HEK293T (cell line): ENCODE data around the gene PPM1H.

Experiments used
- CTCF ChIA-PET: fragments of 350-600 bp; formaldehyde crosslinking; extraction: SDS; loops from one replicate; lab custom pipeline; 2021; ENCODE audit warnings: antibody characterized with exemption, inconsistent platforms; lab: Yijun Ruan, JAX
- POLR2A ChIA-PET: fragments of 350-600 bp; formaldehyde crosslinking; extraction: SDS; loops from one replicate; lab custom pipeline; 2020; ENCODE audit warnings: antibody characterized with exemption, inconsistent platforms; lab: Yijun Ruan, JAX
- DNase-seq: peaks from one replicate; pipeline ENCODE4 v3.0.0; 2012; ENCODE audit warnings: mixed read lengths; ENCODE audit errors: extremely low spot score
- ARNT ChIP-seq: fragments of 450-650 bp; IDR thresholded peaks from 2 replicates; pipeline ENCODE4 v1.6.1; 2017; ENCODE audit warnings: mild to moderate bottlenecking
- BHLHE40 ChIP-seq: fragments of 450-650 bp; IDR thresholded peaks from 2 replicates; pipeline ENCODE4 v1.6.1; 2016; ENCODE audit warnings: mild to moderate bottlenecking, moderate library complexity, borderline replicate concordance
- CTBP1 ChIP-seq: fragments of 450-650 bp; IDR thresholded peaks from 2 replicates; pipeline ENCODE4 v1.6.1; 2016; ENCODE audit warnings: borderline replicate concordance
- ELF4 ChIP-seq: fragments of 450-650 bp; IDR thresholded peaks from 2 replicates; pipeline ENCODE4 v1.6.1; 2017; ENCODE audit warnings: antibody characterized with exemption
- FOXA1 ChIP-seq: fragments of 450-650 bp; IDR thresholded peaks from 2 replicates; pipeline ENCODE4 v1.6.1; 2016; ENCODE audit warnings: mild to moderate bottlenecking
- FOXK2 ChIP-seq: fragments of 450-650 bp; IDR thresholded peaks from 2 replicates; pipeline ENCODE4 v1.6.1; 2016; ENCODE audit warnings: mild to moderate bottlenecking
- FOXM1 ChIP-seq: fragments of 450-650 bp; IDR thresholded peaks from 2 replicates; pipeline ENCODE4 v1.6.1; 2017; ENCODE audit warnings: mild to moderate bottlenecking, borderline replicate concordance
- HDGF ChIP-seq: fragments of 450-650 bp; IDR thresholded peaks from 2 replicates; pipeline ENCODE4 v1.6.1; 2017; ENCODE audit warnings: antibody characterized with exemption, borderline replicate concordance
- L3MBTL2 ChIP-seq: fragments of 450-650 bp; conservative IDR thresholded peaks from 2 replicates; pipeline ENCODE4 v1.6.1; 2016; ENCODE audit warnings: mild to moderate bottlenecking
- LEF1 ChIP-seq: fragments of 450-650 bp; IDR thresholded peaks from 2 replicates; pipeline ENCODE4 v1.6.1; 2017; ENCODE audit warnings: mild to moderate bottlenecking, borderline replicate concordance
- NFRKB ChIP-seq: fragments of 450-650 bp; IDR thresholded peaks from 2 replicates; pipeline ENCODE4 v1.6.1; 2016; ENCODE audit warnings: mild to moderate bottlenecking, moderate library complexity
- SP1 ChIP-seq: fragments of 450-650 bp; IDR thresholded peaks from 2 replicates; pipeline ENCODE4 v1.6.1; 2017
- SUZ12 ChIP-seq: fragments of 450-650 bp; IDR thresholded peaks from 2 replicates; pipeline ENCODE4 v1.6.1; 2016; ENCODE audit warnings: mild to moderate bottlenecking
- TARDBP ChIP-seq: fragments of 450-650 bp; IDR thresholded peaks from 2 replicates; pipeline ENCODE4 v1.6.1; 2016
- ZNF384 ChIP-seq: fragments of 450-650 bp; IDR thresholded peaks from 2 replicates; pipeline ENCODE4 v1.6.1; 2016
- TF ChIP-seq, protein P1 (sequence below): fragments of 450-650 bp; IDR thresholded peaks from 2 replicates; pipeline ENCODE4 v1.6.1; 2016

PPM1H gene

DNA sequence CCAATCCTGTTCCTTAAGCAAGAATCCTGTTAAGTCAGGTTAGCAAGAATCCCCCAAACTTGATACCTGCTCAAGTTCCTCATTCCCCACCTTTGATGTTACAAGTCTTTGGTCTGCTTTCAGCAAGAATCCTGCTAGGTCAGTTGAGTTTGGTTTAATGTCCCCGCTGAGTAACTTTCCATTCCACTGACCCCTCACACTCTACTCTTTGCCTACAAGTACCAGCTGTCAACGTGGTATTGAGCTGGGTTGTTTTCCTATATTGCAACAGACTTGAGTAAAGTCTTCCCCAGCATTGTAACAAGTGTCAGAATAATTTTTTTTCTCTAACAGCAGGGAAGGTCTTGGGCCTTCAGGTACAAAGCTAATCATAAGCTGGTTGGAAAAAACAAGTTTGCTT, 6.3 kb downstream of the PPM1H start:
- DNase-seq = no peak
- TF ChIP-seq SP1 (no peak), FOXK2 (no peak), ARNT (no peak), LEF1 (no peak), BHLHE40 (no peak), ZNF384 (no peak), SUZ12 (no peak), HDGF (no peak)
- TF ChIP-seq, protein P1, sequence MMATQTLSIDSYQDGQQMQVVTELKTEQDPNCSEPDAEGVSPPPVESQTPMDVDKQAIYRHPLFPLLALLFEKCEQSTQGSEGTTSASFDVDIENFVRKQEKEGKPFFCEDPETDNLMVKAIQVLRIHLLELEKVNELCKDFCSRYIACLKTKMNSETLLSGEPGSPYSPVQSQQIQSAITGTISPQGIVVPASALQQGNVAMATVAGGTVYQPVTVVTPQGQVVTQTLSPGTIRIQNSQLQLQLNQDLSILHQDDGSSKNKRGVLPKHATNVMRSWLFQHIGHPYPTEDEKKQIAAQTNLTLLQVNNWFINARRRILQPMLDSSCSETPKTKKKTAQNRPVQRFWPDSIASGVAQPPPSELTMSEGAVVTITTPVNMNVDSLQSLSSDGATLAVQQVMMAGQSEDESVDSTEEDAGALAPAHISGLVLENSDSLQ = no peak
- ChIA-PET POLR2A (no interaction called here), CTCF (interaction anchor here (0.6 kb wide), 2 partner anchors 216 to 334 kb away, joined by 3 read pairs; no protein-coding TSS in a partner anchor)

DNA sequence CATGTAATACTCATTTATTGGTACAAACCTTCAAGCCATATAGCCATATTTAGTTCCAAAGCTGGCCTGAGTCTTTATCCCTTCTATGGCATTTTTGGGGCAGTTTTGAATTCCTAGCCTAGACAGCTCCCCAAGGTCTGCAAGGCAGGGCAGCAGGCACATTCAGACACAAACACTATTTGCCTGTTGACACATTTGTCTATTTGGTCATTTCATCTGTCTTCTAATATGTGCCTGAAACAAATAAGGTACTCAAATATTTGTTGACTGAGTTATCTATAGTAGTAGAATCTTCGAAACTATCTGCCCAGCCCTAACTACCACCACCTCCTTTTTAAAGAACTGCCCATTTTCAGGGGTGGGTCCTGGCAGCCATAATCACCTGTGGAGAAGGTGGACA, 9.3 kb downstream of the PPM1H start:
- ChIA-PET CTCF (interaction anchor here (1.0 to 1.9 kb wide), 2 partner anchors 9 to 113 kb away, joined by 3 to 4 read pairs; partner anchors contain the start of gene PPM1H), POLR2A (no interaction called here)
- no peak for DNase-seq
- no peak for TF ChIP-seq FOXA1
- TF ChIP-seq LEF1 = no peak
- no peak for TF ChIP-seq TARDBP
- no peak for TF ChIP-seq HDGF
- TF ChIP-seq NFRKB = no peak
- TF ChIP-seq ZNF384 = no peak

DNA sequence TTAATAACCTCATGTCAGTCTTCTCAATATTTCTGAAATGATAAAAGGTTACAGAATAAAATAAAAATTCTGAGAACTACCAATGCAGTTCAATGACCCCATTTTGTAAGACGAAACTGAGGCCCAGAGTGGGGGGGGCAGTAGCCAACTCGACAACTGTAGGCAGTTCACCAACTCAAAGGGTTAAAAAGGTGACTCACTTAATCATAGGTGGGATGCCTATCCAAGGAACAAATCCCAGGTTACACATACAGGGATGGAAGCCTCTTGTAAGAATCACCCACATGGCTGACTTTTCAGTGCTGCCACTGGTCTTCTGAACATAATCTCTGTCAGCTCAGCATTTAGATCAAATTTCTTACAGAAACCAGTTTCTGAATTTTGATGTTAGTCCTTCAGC, 10.9 kb downstream of the PPM1H start:
- TF ChIP-seq, protein P1 = no peak
- TF ChIP-seq TARDBP = no peak
- no peak for TF ChIP-seq FOXM1
- TF ChIP-seq SUZ12 = no peak
- TF ChIP-seq ZNF384 = no peak
- TF ChIP-seq L3MBTL2 = no peak
- TF ChIP-seq HDGF = no peak
- no peak for TF ChIP-seq LEF1
- TF ChIP-seq SP1 = no peak
- TF ChIP-seq ELF4 = no peak
- TF ChIP-seq FOXK2 = no peak
- no peak for TF ChIP-seq FOXA1
- TF ChIP-seq BHLHE40 = no peak
- TF ChIP-seq CTBP1 = no peak
- no peak for TF ChIP-seq ARNT
- TF ChIP-seq NFRKB = no peak
- POLR2A ChIA-PET = no interaction called here
- DNase-seq = no peak
- CTCF ChIA-PET = no interaction called here

DNA sequence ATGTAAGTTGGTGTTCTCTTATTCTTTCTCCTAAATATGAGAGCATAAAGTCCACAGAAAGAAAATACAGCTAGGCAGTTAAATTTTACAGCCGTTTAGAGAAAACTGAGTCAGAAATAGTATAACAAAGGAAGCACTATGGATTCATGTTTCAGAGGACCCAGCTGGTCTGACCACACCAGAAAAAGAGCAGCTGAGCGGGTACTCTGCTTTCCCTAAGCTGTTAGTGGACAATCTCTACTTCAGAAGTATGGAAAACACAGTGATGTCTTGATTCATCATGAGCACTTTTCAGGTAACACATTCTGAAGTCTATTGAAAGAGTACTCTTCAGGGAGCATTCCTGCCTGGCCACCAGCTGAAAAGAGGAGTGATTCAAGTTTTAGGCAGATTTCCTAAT, 12.4 kb downstream of the PPM1H start:
- POLR2A ChIA-PET = interaction anchor here (1.1 kb wide), 1 partner anchor 12 kb away, joined by 5 read pairs; no protein-coding TSS in a partner anchor
- DNase-seq = no peak
- CTCF ChIA-PET = no interaction called here
- TF ChIP-seq ARNT (no peak), ZNF384 (no peak), TARDBP (no peak), SP1 (no peak), FOXA1 (no peak), NFRKB (no peak), CTBP1 (no peak)
- TF ChIP-seq, protein P1 = no peak

DNA sequence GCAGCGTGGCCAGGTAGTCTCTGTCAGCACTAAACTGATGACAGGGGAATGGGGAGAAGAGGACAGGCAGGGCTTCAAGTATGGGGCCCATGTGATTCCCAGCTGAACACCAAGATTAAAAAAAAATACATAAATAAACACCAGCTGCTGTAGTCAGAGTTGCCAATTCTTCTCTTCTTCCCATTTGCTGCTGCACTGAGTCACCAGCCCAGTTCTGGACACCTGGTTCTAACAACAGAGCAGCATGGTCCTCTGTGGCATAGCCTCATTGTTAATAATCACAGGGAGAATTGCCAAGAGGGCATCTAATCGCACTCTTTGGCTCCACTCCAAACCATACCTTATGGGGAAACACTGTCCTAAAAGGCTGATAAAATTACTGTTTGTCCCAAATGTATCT, 15.1 kb downstream of the PPM1H start:
- ChIA-PET POLR2A (interaction anchor here (0.9 to 1.9 kb wide), 2 partner anchors 14 to 15 kb away, joined by 3 to 6 read pairs; partner anchors contain the start of gene PPM1H), CTCF (interaction anchor here (0.8 kb wide), 1 partner anchor 10 kb away, joined by 6 read pairs; no protein-coding TSS in a partner anchor)
- TF ChIP-seq BHLHE40 (no peak), FOXA1 (no peak), HDGF (no peak), ELF4 (no peak), ZNF384 (no peak), SP1 (no peak), FOXK2 (no peak), L3MBTL2 (no peak), TARDBP (no peak), LEF1 (no peak), NFRKB (no peak), FOXM1 (no peak)
- TF ChIP-seq, protein P1 = no peak
- no peak for DNase-seq

DNA sequence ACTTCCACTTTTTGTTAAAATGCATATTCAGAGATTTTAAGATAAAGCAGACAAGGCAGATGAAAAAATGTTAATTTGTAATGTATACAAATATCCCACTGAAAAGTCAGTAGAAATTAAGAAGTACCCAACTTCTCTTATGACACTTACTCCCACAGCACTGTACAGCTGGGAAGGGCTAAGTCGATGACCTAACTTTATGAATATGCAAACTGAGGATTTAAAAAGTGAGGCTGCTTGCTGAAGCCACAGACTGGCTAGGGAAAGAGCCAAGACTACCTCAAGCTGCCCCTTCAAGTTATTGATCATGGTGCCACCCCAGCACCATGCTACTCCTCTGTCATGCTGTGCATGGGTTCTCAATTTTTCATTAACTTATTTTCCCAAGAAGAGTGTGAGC, 17.0 kb downstream of the PPM1H start:
- DNase-seq = no peak

More for the DNA sequence above, 17.0 kb downstream of the PPM1H start:
- TF ChIP-seq, protein P1 = no peak
- TF ChIP-seq ELF4 = no peak
- no peak for TF ChIP-seq NFRKB
- TF ChIP-seq CTBP1 = no peak
- TF ChIP-seq SP1 = no peak
- TF ChIP-seq FOXA1 = no peak
- no peak for TF ChIP-seq ZNF384
- TF ChIP-seq TARDBP = no peak
- CTCF ChIA-PET = interaction anchor here (1.0 to 1.5 kb wide), 3 partner anchors 17 to 105 kb away, joined by 3 to 5 read pairs (median 3); no protein-coding TSS in a partner anchor
- POLR2A ChIA-PET = interaction anchor here (0.8 kb wide), 1 partner anchor 15 kb away, joined by 3 read pairs; no protein-coding TSS in a partner anchor
